ENCODE data around the gene NGB.
"Not testable (repeated sequence)": the region's sequence is repeated elsewhere in the genome, so short reads cannot be mapped to it uniquely, and the experiment has no call there.

Gene NGB

DNA sequence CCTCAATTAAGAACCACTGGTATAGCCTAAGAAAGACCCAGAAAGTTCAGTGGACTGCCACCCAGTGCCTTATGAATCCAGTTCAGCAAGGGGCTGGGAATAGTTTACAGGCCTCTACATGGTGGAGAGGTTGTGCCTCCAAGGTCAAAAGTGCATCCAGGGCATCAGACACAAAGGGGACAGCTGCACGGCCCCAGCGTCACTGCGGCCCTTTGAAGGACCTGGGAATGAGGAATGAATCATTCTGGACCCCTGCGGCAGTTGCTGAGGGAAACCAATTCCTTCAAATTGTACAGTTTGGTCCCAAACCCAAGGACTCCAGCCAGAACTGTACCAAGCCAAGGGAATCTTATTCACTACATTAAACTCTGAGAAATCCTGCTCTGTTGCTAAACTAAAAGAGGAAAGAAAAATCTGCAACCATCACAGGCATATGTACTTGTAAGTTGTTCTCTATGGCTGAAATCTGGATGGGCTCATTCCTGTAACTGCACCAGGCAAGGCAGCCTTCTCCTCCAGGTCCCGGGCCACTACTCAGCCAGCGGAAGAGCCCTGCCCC lies 10.9 kb upstream of the NGB start:
- TF ChIP-seq, protein P1, sequence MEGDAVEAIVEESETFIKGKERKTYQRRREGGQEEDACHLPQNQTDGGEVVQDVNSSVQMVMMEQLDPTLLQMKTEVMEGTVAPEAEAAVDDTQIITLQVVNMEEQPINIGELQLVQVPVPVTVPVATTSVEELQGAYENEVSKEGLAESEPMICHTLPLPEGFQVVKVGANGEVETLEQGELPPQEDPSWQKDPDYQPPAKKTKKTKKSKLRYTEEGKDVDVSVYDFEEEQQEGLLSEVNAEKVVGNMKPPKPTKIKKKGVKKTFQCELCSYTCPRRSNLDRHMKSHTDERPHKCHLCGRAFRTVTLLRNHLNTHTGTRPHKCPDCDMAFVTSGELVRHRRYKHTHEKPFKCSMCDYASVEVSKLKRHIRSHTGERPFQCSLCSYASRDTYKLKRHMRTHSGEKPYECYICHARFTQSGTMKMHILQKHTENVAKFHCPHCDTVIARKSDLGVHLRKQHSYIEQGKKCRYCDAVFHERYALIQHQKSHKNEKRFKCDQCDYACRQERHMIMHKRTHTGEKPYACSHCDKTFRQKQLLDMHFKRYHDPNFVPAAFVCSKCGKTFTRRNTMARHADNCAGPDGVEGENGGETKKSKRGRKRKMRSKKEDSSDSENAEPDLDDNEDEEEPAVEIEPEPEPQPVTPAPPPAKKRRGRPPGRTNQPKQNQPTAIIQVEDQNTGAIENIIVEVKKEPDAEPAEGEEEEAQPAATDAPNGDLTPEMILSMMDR (IDR thresholded peaks at IDR 0.05; ENCODE audit: low read depth, low read length, missing control alignments) = no peak
- H3K4me3 ChIP-seq (replicated peaks; ENCODE audit: low read depth, low read length) = no peak overlapping the region
- DNase-seq (ENCODE audit: extremely low read depth, low read depth) = no peak

DNA sequence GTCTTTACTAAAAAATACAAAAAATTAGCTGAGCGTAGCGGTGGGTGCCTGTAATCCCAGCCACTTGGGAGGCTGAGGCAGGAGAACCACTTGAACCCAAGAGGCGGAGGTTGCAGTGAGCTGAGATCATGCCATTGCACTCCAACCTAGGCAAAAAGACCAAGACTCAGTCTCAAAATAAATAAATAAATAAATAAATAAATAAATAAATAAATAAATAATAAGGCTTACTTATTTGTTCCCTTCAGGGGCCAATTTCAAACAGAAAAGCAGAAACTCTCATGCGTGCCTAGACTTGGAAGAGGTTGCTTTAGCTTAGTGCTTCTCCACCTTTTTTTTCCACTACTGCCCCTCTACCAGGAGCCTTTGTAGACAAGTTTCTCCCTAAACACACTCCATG lies 9.9 kb upstream of the NGB start:
- not testable (repeated sequence) for DNase-seq (ENCODE audit: extremely low read depth, low read depth); H3K4me3 ChIP-seq (replicated peaks; ENCODE audit: low read depth, low read length)

DNA sequence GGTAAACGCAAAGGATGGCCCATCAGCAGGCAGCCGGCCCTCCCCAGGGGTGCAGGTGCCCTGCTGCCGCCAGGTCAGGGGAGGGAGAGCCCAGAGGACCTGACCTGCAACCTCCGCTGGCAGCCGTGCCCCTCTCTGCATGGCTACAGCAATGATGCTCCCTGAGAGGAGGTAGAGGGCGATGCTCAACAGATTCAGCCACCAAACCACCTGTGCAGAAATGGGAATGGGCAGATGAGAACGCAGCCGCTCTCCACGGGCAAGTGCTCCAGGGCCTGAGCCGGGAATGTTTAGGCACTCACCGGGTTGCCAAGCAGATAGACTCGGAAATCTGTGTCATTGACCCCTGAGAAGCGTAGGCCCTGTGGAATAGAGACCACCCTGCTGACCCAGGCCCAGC lies 8.7 kb upstream of the NGB start:
- TF ChIP-seq, protein P1 (IDR thresholded peaks at IDR 0.05; ENCODE audit: low read depth, low read length, missing control alignments) = no peak
- H3K4me3 ChIP-seq (replicated peaks; ENCODE audit: low read depth, low read length) = no peak overlapping the region
- DNase-seq (ENCODE audit: extremely low read depth, low read depth) = no peak

DNA sequence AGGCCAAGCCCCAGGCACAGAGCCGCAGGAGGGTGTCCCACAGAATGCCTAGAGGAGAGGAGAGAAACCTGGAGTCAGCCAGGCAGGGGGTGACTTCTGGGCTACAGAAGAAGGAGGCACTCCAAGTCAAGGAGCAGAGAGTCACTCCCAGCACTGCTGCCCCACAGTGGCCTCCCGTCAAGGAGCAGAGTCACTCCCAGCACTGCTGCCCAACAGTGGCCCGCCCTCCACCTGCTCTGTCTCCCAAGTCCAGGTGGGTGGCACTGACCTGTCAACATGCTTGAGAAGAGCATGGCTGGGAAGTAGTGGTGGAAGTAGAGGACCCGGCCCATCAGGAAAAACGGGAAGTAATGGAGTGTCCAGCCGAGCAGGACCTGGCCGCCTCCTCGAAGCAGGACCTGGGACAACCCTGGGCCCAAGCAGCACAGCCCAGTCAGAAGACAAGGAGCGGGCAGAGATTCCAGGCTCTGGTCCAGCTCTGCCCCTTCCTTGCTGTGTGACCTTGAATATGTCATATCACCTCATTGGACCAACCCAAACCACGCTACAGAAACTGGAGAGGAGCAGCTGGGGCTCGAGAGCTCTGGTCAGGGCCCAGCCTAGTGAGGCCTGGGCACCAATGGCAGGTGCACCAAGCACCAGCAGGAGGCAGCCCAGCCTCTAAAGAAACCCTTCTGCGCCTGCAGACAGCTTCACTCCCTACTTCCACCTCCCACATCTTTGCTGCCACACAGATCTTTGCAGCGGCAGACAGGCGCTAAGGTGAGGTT lies 7.6 kb upstream of the NGB start:
- DNase-seq (ENCODE audit: extremely low read depth, low read depth) = no peak
- TF ChIP-seq, protein P1 (IDR thresholded peaks at IDR 0.05; ENCODE audit: low read depth, low read length, missing control alignments) = peak; percentile 8
- no peak overlapping the region for H3K4me3 ChIP-seq (replicated peaks; ENCODE audit: low read depth, low read length)

DNA sequence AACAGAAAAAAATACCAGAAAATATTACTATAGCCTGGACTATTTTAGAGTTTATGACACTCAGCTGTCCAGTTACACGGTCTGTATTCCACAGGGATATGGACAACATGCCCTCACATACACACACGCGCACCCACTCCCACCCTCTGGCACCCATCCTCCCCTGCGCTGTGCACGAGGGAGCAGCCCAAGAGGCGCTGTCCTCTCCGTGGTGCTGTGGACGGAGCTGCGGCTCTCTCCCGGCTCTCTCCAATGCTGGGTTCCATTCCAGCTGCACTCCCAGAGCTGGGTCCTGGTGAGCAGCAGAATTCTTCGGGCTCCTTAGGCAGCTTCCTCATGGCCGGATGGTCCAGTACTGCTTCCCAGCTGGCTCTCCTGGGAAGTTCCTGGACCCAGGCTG lies 6.0 kb upstream of the NGB start:
- TF ChIP-seq, protein P1 (IDR thresholded peaks at IDR 0.05; ENCODE audit: low read depth, low read length, missing control alignments) = no peak
- no peak overlapping the region for H3K4me3 ChIP-seq (replicated peaks; ENCODE audit: low read depth, low read length)
- no peak for DNase-seq (ENCODE audit: extremely low read depth, low read depth)

DNA sequence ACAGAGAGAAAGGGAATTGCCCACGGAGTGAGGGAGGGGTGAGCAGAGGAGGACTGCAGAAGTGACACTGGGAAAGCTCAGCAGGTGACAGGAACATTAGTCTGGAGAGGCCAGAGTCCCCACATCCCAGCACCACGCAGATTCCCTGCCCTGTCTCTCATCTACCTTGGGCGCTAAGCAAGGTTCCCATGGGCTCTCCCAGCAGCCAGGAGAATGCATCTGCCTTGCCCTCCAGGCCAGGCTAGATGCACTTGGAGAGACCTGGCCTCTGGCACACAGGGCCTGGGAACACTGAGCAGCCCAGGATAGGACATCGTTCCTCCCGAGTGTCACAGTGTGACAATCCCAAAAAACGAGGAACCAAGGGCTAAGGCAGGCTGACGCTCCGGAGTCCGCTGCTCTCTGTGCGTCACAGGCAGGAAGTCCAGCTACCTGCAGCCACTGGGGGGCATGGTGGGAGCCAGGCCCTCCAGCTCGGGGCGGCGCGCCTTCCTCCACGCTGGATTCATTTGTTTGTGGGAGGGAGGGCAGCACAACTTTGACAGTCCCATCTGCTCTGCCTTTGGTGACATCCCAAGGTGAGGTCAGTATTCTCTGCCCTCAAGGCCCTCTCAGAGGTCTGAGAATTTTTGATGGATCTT lies 5.4 kb upstream of the NGB start:
- no peak for DNase-seq (ENCODE audit: extremely low read depth, low read depth)
- TF ChIP-seq, protein P1 (IDR thresholded peaks at IDR 0.05; ENCODE audit: low read depth, low read length, missing control alignments) = no peak
- H3K4me3 ChIP-seq (replicated peaks; ENCODE audit: low read depth, low read length) = no peak overlapping the region

DNA sequence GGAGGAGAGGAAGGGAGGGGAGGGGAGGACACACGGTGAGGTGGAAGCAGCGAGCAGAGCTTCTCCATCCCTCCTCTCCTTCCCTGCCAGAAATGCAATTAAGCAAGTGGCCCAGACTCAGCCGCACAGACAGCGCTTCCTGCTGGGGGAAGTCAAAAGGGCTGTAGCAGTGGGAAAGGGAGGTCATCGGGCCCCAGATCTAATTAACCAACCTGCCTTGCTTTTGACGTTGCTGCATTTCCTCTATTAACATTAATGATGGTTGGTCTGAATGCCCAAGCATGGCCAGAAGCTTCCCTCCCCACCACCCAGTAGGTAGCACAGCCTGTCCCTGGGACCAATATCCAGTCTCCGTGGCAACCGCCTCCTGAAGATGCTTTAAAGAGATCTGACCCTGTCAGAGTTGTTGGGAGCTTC lies 4.6 kb upstream of the NGB start:
- DNase-seq (ENCODE audit: extremely low read depth, low read depth) = no peak
- no peak overlapping the region for H3K4me3 ChIP-seq (replicated peaks; ENCODE audit: low read depth, low read length)
- TF ChIP-seq, protein P1 (IDR thresholded peaks at IDR 0.05; ENCODE audit: low read depth, low read length, missing control alignments) = no peak

Measured in HFF-Myc (cell line).